HEK293 (cell line): Measurements from ENCODE around the gene NFKBIE.

ENCODE experiments used
- CTCF ChIA-PET: fragments of 350-600 bp; formaldehyde crosslinking; extraction: SDS; loops from one replicate; lab custom pipeline; 2021; ENCODE audit warnings: antibody characterized with exemption; lab: Yijun Ruan, JAX
- POLR2A ChIA-PET: fragments of 300-600 bp; formaldehyde crosslinking; extraction: SDS; loops from one replicate; lab custom pipeline; 2020; ENCODE audit warnings: antibody characterized with exemption, inconsistent platforms; lab: Yijun Ruan, JAX
- H3K27ac ChIP-seq: fragments of 200-500 bp; sonication (Bioruptor generic); 2 replicates; pipeline ENCODE4 v1.5.1; 2014; ENCODE audit warnings: low read depth, low read length, control low read depth, inconsistent platforms; ENCODE audit errors: extremely low read depth
- H3K36me3 ChIP-seq, 2 experiments: fragments of 200-500 bp in 1 of 2; sonication (Bioruptor generic) in 1 of 2; 1 replicate in 1 of 2; 2 replicates in 1 of 2; pipeline ENCODE4 v1.5.1; 2014 to 2017; ENCODE audit warnings: inconsistent platforms in 2 of 2, low read length in 2 of 2; ENCODE audit not compliant: control insufficient read depth in 2 of 2, insufficient read depth in 1 of 2
- H3K4me1 ChIP-seq: fragments of 200-500 bp; sonication (Bioruptor generic); 2 replicates; pipeline ENCODE4 v1.5.1; 2014; ENCODE audit warnings: mild to moderate bottlenecking, low read length, inconsistent platforms; ENCODE audit not compliant: control insufficient read depth, insufficient read depth
- H3K4me3 ChIP-seq: 2 replicates; pipeline ENCODE4 v1.5.1; 2011; ENCODE audit warnings: low read depth, mild to moderate bottlenecking, control low read depth, low read length, moderate library complexity
- H3K9me3 ChIP-seq: fragments of 200-500 bp; sonication (Bioruptor generic); 2 replicates; pipeline ENCODE4 v1.5.1; 2014; ENCODE audit warnings: low read depth, low read length, inconsistent platforms; ENCODE audit not compliant: control insufficient read depth, insufficient read depth
- GLIS2 ChIP-seq: fragments of 450-650 bp; formaldehyde crosslinking; IDR thresholded peaks from 2 replicates; pipeline ENCODE4 v1.5.1; 2016; ENCODE audit warnings: missing biosample characterization, missing genetic modification characterization
- IKZF3 ChIP-seq: fragments of 450-650 bp; IDR thresholded peaks from 2 replicates; pipeline ENCODE4 v1.5.0; 2018; ENCODE audit warnings: missing biosample characterization, mild to moderate bottlenecking, missing genetic modification characterization, moderate library complexity
- KLF1 ChIP-seq: fragments of 450-650 bp; formaldehyde crosslinking; IDR thresholded peaks from 2 replicates; pipeline ENCODE4 v1.5.1; 2016; ENCODE audit warnings: missing biosample characterization, missing genetic modification characterization
- KLF7 ChIP-seq: fragments of 450-650 bp; formaldehyde crosslinking; IDR thresholded peaks from 2 replicates; pipeline ENCODE4 v1.5.1; 2016; ENCODE audit warnings: missing biosample characterization, missing genetic modification characterization, borderline replicate concordance
- PBX3 ChIP-seq: sonication (generic); formaldehyde crosslinking; IDR thresholded peaks from 2 replicates; pipeline ENCODE4 v1.8.1; 2022; ENCODE audit warnings: mild to moderate bottlenecking, moderate library complexity, missing genetic modification reagents
- SCRT2 ChIP-seq: fragments of 450-650 bp; formaldehyde crosslinking; IDR thresholded peaks from 2 replicates; pipeline ENCODE4 v1.5.1; 2016; ENCODE audit warnings: missing biosample characterization, missing genetic modification characterization
- WT1 ChIP-seq: fragments of 450-650 bp; formaldehyde crosslinking; IDR thresholded peaks from 2 replicates; pipeline ENCODE4 v1.5.1; 2016; ENCODE audit warnings: missing biosample characterization, missing genetic modification characterization
- ZBTB20 ChIP-seq: fragments of 450-650 bp; formaldehyde crosslinking; IDR thresholded peaks from 2 replicates; pipeline ENCODE4 v1.5.1; 2016; ENCODE audit warnings: missing biosample characterization, missing genetic modification characterization
- ZNF121 ChIP-seq: fragments of 450-650 bp; formaldehyde crosslinking; IDR thresholded peaks from 2 replicates; pipeline ENCODE4 v1.5.1; 2016; ENCODE audit warnings: missing biosample characterization, missing genetic modification characterization
- ZNF169 ChIP-seq: fragments of 450-650 bp; formaldehyde crosslinking; IDR thresholded peaks from 2 replicates; pipeline ENCODE4 v1.5.1; 2016; ENCODE audit warnings: missing biosample characterization, missing genetic modification characterization
- ZNF202 ChIP-seq: fragments of 450-650 bp; formaldehyde crosslinking; IDR thresholded peaks from 2 replicates; pipeline ENCODE4 v1.5.1; 2016; ENCODE audit warnings: missing biosample characterization, missing genetic modification characterization, borderline replicate concordance
- ZNF280D ChIP-seq: fragments of 450-650 bp; formaldehyde crosslinking; IDR thresholded peaks from 2 replicates; pipeline ENCODE4 v1.5.1; 2016; ENCODE audit warnings: missing biosample characterization, missing genetic modification characterization
- ZNF335 ChIP-seq: fragments of 450-650 bp; formaldehyde crosslinking; conservative IDR thresholded peaks from 2 replicates; pipeline ENCODE4 v1.5.1; 2016; ENCODE audit warnings: missing biosample characterization, missing genetic modification characterization
- ZNF398 ChIP-seq: fragments of 450-650 bp; formaldehyde crosslinking; IDR thresholded peaks from 2 replicates; pipeline ENCODE4 v1.5.1; 2017; ENCODE audit warnings: missing biosample characterization, missing genetic modification characterization
- ZNF473 ChIP-seq: fragments of 450-650 bp; formaldehyde crosslinking; IDR thresholded peaks from 2 replicates; pipeline ENCODE4 v1.5.1; 2017; ENCODE audit warnings: missing biosample characterization, missing genetic modification characterization
- ZNF501 ChIP-seq: fragments of 450-650 bp; formaldehyde crosslinking; IDR thresholded peaks from 2 replicates; pipeline ENCODE4 v1.5.1; 2016; ENCODE audit warnings: missing biosample characterization, missing genetic modification characterization
- ZNF561 ChIP-seq: fragments of 450-650 bp; IDR thresholded peaks from 2 replicates; pipeline ENCODE4 v1.5.1; 2018; ENCODE audit warnings: missing biosample characterization, missing genetic modification characterization, borderline replicate concordance
- ZNF600 ChIP-seq: fragments of 450-650 bp; formaldehyde crosslinking; IDR thresholded peaks from 2 replicates; pipeline ENCODE4 v1.5.1; 2016; ENCODE audit warnings: missing biosample characterization, missing genetic modification characterization
- ZNF610 ChIP-seq: fragments of 450-650 bp; formaldehyde crosslinking; IDR thresholded peaks from 2 replicates; pipeline ENCODE4 v1.5.1; 2016; ENCODE audit warnings: missing biosample characterization, missing genetic modification characterization, borderline replicate concordance
- ZNF645 ChIP-seq: fragments of 450-650 bp; formaldehyde crosslinking; IDR thresholded peaks from 2 replicates; pipeline ENCODE4; 2016; ENCODE audit warnings: missing biosample characterization, missing genetic modification characterization
- ZNF660 ChIP-seq: fragments of 450-650 bp; IDR thresholded peaks from 2 replicates; pipeline ENCODE4 v1.5.1; 2018; ENCODE audit warnings: missing biosample characterization, mild to moderate bottlenecking, missing genetic modification characterization
- ZNF692 ChIP-seq: fragments of 450-650 bp; formaldehyde crosslinking; IDR thresholded peaks from 2 replicates; pipeline ENCODE4 v1.5.1; 2016; ENCODE audit warnings: missing biosample characterization, missing genetic modification characterization
- ZNF785 ChIP-seq: fragments of 450-650 bp; formaldehyde crosslinking; IDR thresholded peaks from 2 replicates; pipeline ENCODE4 v1.5.1; 2016; ENCODE audit warnings: missing biosample characterization, missing genetic modification characterization

Gene NFKBIE

GRCh38 chr6:44298055-44298803, 32.9 kb upstream of the NFKBIE start (continued):
- no peak; the same call in 1 of the 2 replicates for TF ChIP-seq ZNF692 (tag by site-specific recombination)
- TF ChIP-seq SCRT2 = peak; percentile 17; the same call in 1 of the 2 replicates
- TF ChIP-seq ZNF169 (tag by site-specific recombination) = no peak
- no peak for TF ChIP-seq ZNF280D (tag by site-specific recombination)
- TF ChIP-seq KLF1 = no peak
- TF ChIP-seq ZNF121 (tag by site-specific recombination) = peak; percentile 57; the same call in 1 of the 2 replicates
- peak; percentile 84 for TF ChIP-seq ZNF600

GRCh38 chr6:44297063-44298038, 32.0 kb upstream of the NFKBIE start:
- Histone ChIP-seq H3K4me1 (no peaks in the 10 kb centered on the region; the same call in 1 of the 2 replicates), H3K36me3 (peaks cover 13 to 27% of the 10 kb centered on the region in 2 experiments; a peak in 1 of 3 replicates), H3K27ac (no peak overlapping the region), H3K4me3 (peak overlapping the region; percentile 44), H3K9me3 (no peaks in the 10 kb centered on the region)
- ChIA-PET POLR2A (interaction anchor here (1.6 to 3.0 kb wide), 5 partner anchors 9 to 51 kb away, joined by 7 to 20 read pairs (median 13); partner anchors contain the start of genes AARS2 and HSP90AB1), CTCF (interaction anchor here (0.5 to 5.5 kb wide), 8 partner anchors 12 to 44 kb away, joined by 3 to 60 read pairs (median 6); partner anchors contain the start of gene AARS2)
- TF ChIP-seq PBX3 (CRISPR knock-in tag) = peak; percentile 51; the same call in 1 of the 2 replicates
- no peak for TF ChIP-seq KLF7
- TF ChIP-seq IKZF3 (tag by site-specific recombination) = 0 out of 2 replicates have a peak, but pooled peaks have one; percentile 19
- TF ChIP-seq ZNF660 (tag by site-specific recombination) = peak; percentile 43; the same call in 1 of the 2 replicates
- TF ChIP-seq ZNF202 (tag by site-specific recombination) = no peak
- TF ChIP-seq ZNF785 (tag by site-specific recombination) = no peak
- no peak for TF ChIP-seq KLF1
- peak; percentile 58 for TF ChIP-seq ZBTB20 (tag by site-specific recombination)
- no peak for TF ChIP-seq ZNF473 (tag by site-specific recombination)
- TF ChIP-seq WT1 (tag by site-specific recombination) = no peak
- TF ChIP-seq ZNF645 (tag by site-specific recombination) = peak; percentile 30; the same call in 1 of the 2 replicates
- TF ChIP-seq ZNF335 (tag by site-specific recombination) = 0 out of 2 replicates have a peak, but pooled peaks have one; percentile 11
- TF ChIP-seq GLIS2 = peak; percentile 74
- TF ChIP-seq ZNF610 (tag by site-specific recombination) = 0 out of 2 replicates have a peak, but pooled peaks have one; percentile 19
- TF ChIP-seq ZNF398 = peak; percentile 35; the same call in 1 of the 2 replicates
- peak; percentile 46; the same call in 1 of the 2 replicates for TF ChIP-seq ZNF561 (tag by site-specific recombination)
- TF ChIP-seq ZNF501 (tag by site-specific recombination) = no peak
